ENCODE measurements around the gene SYT8.

SYT8 gene

GRCh38 chr11:1824221-1825038 lies 10.4 kb upstream of the SYT8 start:
- no peaks in the 10 kb centered on the region for H3K36me3 ChIP-seq (ENCODE audit: insufficient read depth, low read length)
- no peaks in the 10 kb centered on the region; the same call in 1 of the 2 replicates for H3K4me1 ChIP-seq (ENCODE audit: insufficient read depth, low read length)
- H3K9ac ChIP-seq (ENCODE audit: low read depth, low read length): no peak overlapping the region
- no peaks in the 10 kb centered on the region for H3K9me3 ChIP-seq (ENCODE audit: control insufficient read depth, insufficient read depth, low read length)

- no peaks in the 10 kb centered on the region; the same call in 1 of the 2 replicates for H3K4me1 ChIP-seq (ENCODE audit: insufficient read depth, low read length)
- no peak overlapping the region for H3K9ac ChIP-seq (ENCODE audit: low read depth, low read length)
- H3K36me3 ChIP-seq (ENCODE audit: insufficient read depth, low read length): no peaks in the 10 kb centered on the region
- no peaks in the 10 kb centered on the region for H3K9me3 ChIP-seq (ENCODE audit: control insufficient read depth, insufficient read depth, low read length)
Observed at GRCh38 chr11:1825039-1825740, 9.6 kb upstream of the SYT8 start.

- H3K9ac ChIP-seq (ENCODE audit: low read depth, low read length): no peak overlapping the region
- no peaks in the 10 kb centered on the region for H3K36me3 ChIP-seq (ENCODE audit: insufficient read depth, low read length)
- H3K4me1 ChIP-seq (ENCODE audit: insufficient read depth, low read length): no peaks in the 10 kb centered on the region; the same call in 1 of the 2 replicates
- H3K9me3 ChIP-seq (ENCODE audit: control insufficient read depth, insufficient read depth, low read length): no peaks in the 10 kb centered on the region
Observed at GRCh38 chr11:1825785-1826451, 8.9 kb upstream of the SYT8 start.

GRCh38 chr11:1826552-1827094 lies 8.2 kb upstream of the SYT8 start:
- Histone ChIP-seq H3K36me3 (ENCODE audit: insufficient read depth, low read length) (no peaks in the 10 kb centered on the region), H3K9me3 (ENCODE audit: control insufficient read depth, insufficient read depth, low read length) (no peaks in the 10 kb centered on the region), H3K4me1 (ENCODE audit: insufficient read depth, low read length) (no peaks in the 10 kb centered on the region; the same call in 1 of the 2 replicates), H3K9ac (ENCODE audit: low read depth, low read length) (no peak overlapping the region)

DNA sequence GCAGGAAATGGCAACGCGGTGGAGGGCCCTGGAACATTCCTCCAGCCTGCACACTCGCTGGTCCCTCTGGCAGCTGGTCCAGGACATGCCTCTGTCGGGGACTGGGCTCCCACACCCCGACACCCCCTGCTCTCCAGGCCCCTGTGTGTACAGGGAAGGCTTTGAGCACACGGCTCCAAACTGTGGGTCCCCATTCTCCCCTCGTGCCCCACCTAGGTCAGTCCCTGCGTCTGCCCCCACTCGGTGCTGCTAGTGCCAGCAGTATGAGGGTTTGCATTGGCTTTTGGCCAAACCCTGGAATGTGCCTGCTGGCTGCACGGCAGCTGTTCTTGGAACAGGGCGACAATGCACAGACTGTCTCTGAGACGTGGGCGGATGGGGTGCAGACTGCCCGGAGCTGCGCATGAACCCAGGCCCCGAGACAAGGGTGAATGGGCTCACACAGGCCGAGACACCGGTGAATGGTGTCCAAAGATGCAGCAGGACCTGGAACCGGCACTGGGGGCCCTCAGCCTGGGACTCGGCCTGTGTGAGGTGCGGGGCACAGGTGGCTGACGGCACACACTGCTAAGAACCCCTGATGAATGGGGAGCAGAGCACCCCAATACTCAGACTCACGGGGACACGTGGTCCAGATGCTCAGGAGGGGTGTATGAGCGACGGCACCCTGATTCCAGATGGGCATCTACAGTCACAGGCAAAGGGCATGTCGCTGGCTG lies 7.5 kb upstream of the SYT8 start:
- no peaks in the 10 kb centered on the region; the same call in 1 of the 2 replicates for H3K4me1 ChIP-seq (ENCODE audit: insufficient read depth, low read length)
- H3K9me3 ChIP-seq (ENCODE audit: control insufficient read depth, insufficient read depth, low read length): no peaks in the 10 kb centered on the region
- H3K36me3 ChIP-seq (ENCODE audit: insufficient read depth, low read length): no peaks in the 10 kb centered on the region
- H3K9ac ChIP-seq (ENCODE audit: low read depth, low read length): no peak overlapping the region

DNA sequence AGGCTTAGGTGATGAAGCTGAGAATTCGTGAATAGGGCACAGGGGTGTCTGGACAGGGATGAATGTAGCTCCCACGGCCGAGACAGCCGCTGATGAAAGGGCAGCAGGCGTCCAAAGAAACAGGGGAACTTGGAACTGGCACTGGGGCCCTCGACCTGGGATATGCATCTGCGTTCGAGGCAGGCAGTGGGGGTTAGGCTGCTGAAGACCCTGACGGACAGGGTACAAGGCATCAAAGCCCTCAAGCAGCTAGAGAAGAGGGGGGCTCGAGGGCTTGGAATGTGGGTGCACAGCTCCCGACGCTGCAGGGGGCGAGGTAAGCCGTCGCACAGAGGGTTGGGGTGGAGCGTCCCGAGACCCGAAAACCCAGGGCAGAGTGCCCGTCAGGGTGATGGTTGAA lies 6.9 kb upstream of the SYT8 start:
- H3K4me1 ChIP-seq (ENCODE audit: insufficient read depth, low read length): no peaks in the 10 kb centered on the region; the same call in 1 of the 2 replicates
- H3K36me3 ChIP-seq (ENCODE audit: insufficient read depth, low read length): no peaks in the 10 kb centered on the region

GRCh38 chr11:1828542-1828941 lies 6.2 kb upstream of the SYT8 start:
- no peaks in the 10 kb centered on the region for H3K36me3 ChIP-seq (ENCODE audit: insufficient read depth, low read length)
- H3K9ac ChIP-seq (ENCODE audit: low read depth, low read length): no peak overlapping the region
- no peaks in the 10 kb centered on the region for H3K9me3 ChIP-seq (ENCODE audit: control insufficient read depth, insufficient read depth, low read length)
- no peaks in the 10 kb centered on the region; the same call in 1 of the 2 replicates for H3K4me1 ChIP-seq (ENCODE audit: insufficient read depth, low read length)

More for the DNA sequence above, 6.9 kb upstream of the SYT8 start:
- Histone ChIP-seq H3K9ac (ENCODE audit: low read depth, low read length) (no peak overlapping the region), H3K9me3 (ENCODE audit: control insufficient read depth, insufficient read depth, low read length) (no peaks in the 10 kb centered on the region)

- H3K9ac ChIP-seq (ENCODE audit: low read depth, low read length): no peak overlapping the region
- no peaks in the 10 kb centered on the region for H3K9me3 ChIP-seq (ENCODE audit: control insufficient read depth, insufficient read depth, low read length)
- no peaks in the 10 kb centered on the region; the same call in 1 of the 2 replicates for H3K4me1 ChIP-seq (ENCODE audit: insufficient read depth, low read length)
- no peaks in the 10 kb centered on the region for H3K36me3 ChIP-seq (ENCODE audit: insufficient read depth, low read length)
Observed at GRCh38 chr11:1829039-1829820, 5.6 kb upstream of the SYT8 start.

DNA sequence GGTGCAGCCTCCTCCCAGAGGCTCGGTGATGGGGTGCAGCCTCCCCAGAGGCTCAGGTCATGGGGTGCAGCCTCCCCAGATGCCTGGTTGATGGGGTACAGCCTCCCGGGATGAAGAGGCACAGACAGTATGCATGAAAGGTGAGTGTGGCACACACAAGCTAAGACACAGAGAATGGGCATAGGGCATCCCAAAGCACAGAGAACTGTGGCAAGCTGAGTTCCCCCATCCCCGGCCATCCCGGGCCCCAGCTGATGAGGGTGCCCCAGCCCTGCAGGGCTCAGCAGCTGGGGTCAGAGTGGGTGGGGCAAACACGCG lies 4.8 kb upstream of the SYT8 start:
- Histone ChIP-seq H3K9me3 (ENCODE audit: control insufficient read depth, insufficient read depth, low read length) (no peaks in the 10 kb centered on the region), H3K9ac (ENCODE audit: low read depth, low read length) (no peak overlapping the region), H3K36me3 (ENCODE audit: insufficient read depth, low read length) (no peaks in the 10 kb centered on the region), H3K4me1 (ENCODE audit: insufficient read depth, low read length) (no peaks in the 10 kb centered on the region; the same call in 1 of the 2 replicates)

- no peak overlapping the region for H3K9ac ChIP-seq (ENCODE audit: low read depth, low read length)
- H3K36me3 ChIP-seq (ENCODE audit: insufficient read depth, low read length): no peaks in the 10 kb centered on the region
- no peaks in the 10 kb centered on the region; the same call in 1 of the 2 replicates for H3K4me1 ChIP-seq (ENCODE audit: insufficient read depth, low read length)
- H3K9me3 ChIP-seq (ENCODE audit: control insufficient read depth, insufficient read depth, low read length): no peaks in the 10 kb centered on the region
Observed at GRCh38 chr11:1830322-1831223, 4.2 kb upstream of the SYT8 start.

DNA sequence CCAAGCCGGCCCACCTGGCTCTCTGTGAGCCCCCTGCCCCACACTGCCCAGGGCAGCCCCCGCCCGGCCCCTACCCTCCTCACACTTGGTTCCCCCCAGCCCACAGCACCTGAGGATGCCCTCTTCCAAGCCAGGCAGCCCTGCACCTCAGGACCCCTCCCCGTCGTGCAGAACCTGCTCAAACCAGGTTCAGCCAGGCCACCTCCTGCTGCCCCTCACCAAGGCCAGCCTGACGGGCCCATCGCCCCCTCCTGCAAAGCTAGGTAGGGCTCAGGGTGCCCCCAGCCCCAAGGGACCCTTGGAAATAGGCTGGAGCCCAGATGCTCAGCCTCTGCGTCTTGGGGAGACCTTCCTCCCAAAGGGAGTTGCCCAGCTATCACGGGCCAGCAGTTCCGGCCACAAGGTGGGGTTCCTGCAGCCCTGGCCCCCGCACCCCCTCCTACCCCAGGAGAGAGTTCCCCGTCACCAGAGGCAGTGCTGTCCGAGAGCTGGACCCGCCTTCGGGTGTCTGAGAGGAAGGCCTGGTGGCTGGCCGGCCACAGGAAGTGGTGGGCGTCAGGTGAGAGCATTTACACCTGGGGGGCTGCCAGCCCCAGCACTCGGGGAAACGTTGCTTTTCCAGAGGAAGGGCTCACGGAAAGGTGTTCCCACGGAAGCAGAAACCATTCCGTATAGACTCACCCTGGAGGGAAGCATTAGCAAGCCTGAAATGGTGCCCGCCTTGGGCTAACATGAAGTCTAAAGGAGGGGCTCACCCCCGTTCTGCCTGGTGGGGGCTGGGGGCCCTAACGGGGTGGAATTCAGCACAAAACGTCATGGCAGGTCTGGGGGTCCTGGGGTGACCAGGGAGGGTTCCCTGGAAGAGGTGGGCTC lies 3.2 kb upstream of the SYT8 start:
- H3K4me1 ChIP-seq (ENCODE audit: insufficient read depth, low read length): no peaks in the 10 kb centered on the region; the same call in 1 of the 2 replicates
- H3K36me3 ChIP-seq (ENCODE audit: insufficient read depth, low read length): no peaks in the 10 kb centered on the region

More for the DNA sequence above, 3.2 kb upstream of the SYT8 start:
- H3K9me3 ChIP-seq (ENCODE audit: control insufficient read depth, insufficient read depth, low read length): no peaks in the 10 kb centered on the region
- no peak overlapping the region for H3K9ac ChIP-seq (ENCODE audit: low read depth, low read length)
